Stimulated activated CD8-positive, alpha-beta memory T cell treated with anti-CD3 and anti-CD28 coated beads, Interleukin-7, amount 100 ng/mL, for 48 hours (primary cell): Measurements from ENCODE around the gene ASPG.
"Not testable (repeated sequence)": the region's sequence is repeated elsewhere in the genome, so short reads cannot be mapped to it uniquely, and the experiment has no call there.

Experiments used
- DNase-seq, 2 donors: peaks; one replicate each; pipeline ENCODE4 v3.0.0-alpha.2; 2020; ENCODE audit warnings: low read depth in 1 of 2; ENCODE audit errors: extremely low read depth in 1 of 2

Gene ASPG

GRCh38 chr14:104144911-104145825 lies 59.7 kb downstream of the ASPG start:
- no peak for DNase-seq

DNA sequence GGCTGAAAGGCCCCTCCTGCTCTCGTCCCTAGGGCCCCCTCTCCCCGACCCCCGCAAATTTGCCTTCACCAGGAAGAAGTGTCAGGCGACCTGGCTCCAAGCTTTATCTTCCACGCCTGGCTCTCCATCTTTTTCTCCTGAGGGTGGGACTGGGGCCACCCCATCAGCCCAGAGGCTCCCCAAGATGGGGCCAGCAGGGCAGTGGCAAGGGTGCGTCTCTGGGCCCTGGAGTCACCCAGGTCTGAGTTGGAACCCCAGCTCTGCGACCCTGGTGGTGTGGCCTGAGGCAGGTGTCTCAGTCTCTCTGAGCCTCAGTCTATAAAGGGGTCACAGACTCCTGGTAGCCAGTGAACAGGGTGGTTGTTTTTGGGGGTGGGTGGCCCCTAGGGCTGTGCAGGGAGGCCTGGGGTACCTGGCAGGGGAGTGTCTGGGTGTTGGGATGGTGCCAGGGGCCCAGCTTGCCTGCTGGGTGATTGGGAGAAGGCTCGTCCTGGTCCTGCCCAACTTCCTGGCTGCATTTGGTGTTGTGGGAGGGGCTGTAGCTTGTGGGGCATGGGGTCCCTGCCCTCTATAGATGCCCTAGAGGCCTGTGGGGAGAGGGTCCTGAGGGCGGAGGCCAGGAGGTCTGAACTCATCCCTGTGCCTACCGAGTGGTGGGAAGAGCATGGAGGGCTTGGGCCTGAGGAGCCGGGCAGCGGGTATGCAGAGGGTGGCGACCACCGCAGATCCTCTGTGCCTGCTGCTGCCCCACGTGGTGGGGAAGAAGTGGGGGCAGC lies 60.5 kb downstream of the ASPG start:
- no peak for DNase-seq

- DNase-seq, result no peak
These were observed 61.3 kb downstream of the ASPG start for GRCh38 chr14:104146651-104147345.

- no peak for DNase-seq
These were observed 62.0 kb downstream of the ASPG start for GRCh38 chr14:104147346-104148125.

DNA sequence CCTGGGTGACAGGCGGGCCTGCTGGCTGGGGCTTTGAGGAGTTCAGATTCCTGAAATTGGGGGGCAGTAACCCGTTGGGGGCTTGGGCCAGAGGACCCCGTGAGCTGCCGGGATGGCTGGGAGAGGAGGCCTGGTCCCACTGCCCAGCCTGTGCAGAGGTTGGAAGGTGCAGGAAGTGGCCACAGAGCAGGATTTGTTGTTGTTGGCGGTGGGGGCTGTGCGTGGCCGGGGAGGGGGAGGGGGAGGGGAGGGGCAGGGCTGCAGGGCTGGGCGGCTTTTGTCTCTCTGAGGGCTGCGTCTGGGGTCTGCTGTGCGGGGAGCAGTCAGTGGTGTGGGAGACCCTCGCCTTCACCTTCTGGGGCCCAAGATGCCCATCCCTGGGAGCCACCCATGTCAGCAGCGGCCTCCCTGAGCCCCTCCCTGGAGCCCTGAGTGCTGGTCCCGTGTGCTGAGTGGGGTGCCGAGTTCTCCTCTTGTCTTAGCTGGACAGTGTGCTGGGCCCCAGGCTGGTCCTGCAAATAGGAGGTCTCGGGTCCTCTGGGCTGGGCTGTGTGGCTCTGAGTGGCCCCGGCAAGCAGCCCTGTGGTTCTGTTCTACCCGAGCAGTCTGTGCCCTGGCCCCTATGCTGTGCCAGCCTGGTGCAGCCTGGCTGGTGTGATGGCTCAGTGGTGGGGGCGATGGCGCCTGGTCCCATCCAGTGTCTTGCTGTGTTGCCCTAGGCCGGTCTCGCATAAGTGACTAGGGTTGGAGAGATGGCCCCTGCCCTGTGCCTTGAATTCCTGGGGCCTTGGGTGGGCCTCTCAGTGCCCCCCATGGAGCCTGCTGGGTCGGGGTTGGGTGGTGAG lies 63.2 kb downstream of the ASPG start:
- DNase-seq, result no peak

GRCh38 chr14:104149278-104149595 lies 63.7 kb downstream of the ASPG start:
- DNase-seq, result no peak

GRCh38 chr14:104149617-104150135 lies 64.2 kb downstream of the ASPG start:
- peak in 1 of 2 donors; percentile 18 for DNase-seq

- DNase-seq, result no peak
These were observed 64.9 kb downstream of the ASPG start for GRCh38 chr14:104150136-104151025.

GRCh38 chr14:104151026-104151381 lies 65.5 kb downstream of the ASPG start:
- DNase-seq, result no peak

- no peak for DNase-seq
These were observed 66.2 kb downstream of the ASPG start for GRCh38 chr14:104151566-104152245.

GRCh38 chr14:104152246-104152575 lies 66.7 kb downstream of the ASPG start:
- DNase-seq, result no peak

- DNase-seq, result no peak
These were observed 67.3 kb downstream of the ASPG start for GRCh38 chr14:104152686-104153393.

- DNase-seq, result not testable (repeated sequence)
These were observed 67.9 kb downstream of the ASPG start for GRCh38 chr14:104153394-104153755.

- no peak for DNase-seq
These were observed 68.7 kb downstream of the ASPG start for GRCh38 chr14:104154246-104154645.

GRCh38 chr14:104155513-104155912 lies 70.0 kb downstream of the ASPG start:
- DNase-seq, result no peak

DNA sequence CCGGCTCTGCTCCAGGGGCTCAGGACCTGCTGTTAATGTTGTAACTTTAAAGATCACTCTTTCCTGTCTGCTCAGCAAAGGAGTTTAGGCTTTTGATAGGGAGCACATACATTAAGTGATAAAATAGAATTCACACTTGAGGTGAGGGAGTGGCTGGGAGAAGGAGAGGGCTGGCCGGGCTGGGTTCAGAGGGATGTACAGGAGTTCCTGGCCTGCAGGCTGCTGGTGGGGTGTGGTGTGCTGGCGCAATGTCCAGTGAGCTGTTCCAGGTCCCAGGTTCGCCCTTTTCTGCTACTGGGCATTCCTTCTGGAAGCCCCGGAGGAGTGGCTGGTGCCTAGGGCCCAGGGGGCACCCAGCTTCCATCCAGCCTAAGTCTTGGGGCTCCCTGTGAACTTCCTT lies 70.6 kb downstream of the ASPG start:
- no peak for DNase-seq

DNA sequence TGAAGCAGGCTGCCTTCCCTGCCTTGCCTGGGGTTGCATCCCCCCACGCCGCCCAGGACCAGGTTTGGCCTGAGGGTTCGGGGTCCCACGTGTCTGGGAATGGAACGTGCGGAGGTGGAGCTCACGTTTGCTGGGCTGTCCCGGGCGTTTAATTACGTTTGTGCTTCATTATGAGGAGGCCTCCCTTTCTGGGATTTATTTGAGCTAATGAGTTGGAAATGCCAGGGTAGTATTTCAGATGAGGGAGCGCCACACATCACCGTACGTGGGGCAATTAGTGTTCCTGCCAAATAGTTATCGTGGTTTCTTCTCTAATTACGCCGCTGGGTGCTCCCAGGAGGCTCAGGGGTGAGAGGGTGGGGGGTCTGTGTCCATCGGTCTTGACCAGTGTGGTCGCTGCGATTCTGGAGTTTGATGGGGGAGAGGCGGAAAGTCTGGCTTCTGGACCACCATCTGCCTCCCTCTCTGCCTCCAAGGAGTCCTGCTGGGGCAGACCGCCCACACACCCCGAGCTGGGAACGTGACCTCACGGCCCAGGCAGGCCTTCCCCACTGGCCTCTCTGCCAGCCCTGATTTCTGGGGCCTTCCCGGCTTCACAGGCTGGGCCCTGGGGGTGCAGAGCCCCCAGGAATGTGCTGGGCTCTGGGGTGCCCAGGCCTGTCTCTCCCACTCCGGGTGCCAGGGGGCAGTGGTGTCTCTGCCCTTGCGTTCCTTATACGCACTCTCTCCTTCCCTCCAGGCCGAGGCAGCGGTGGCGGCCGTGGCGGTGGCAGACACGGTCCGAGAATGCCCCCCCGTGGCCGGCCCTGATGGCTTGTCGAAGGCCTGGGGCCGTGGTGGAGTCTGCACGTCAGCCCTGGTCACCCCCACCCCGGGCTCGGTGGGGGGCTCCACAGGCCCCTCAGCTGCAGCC lies 71.8 kb downstream of the ASPG start:
- no peak for DNase-seq
